Stimulated activated CD8-positive, alpha-beta memory T cell treated with anti-CD3 and anti-CD28 coated beads, Interleukin-4, amount 100 ng/mL, for 48 hours (primary cell): ENCODE data around the gene PRDM16.
A peak's percentile ranks its signal among the peaks of the same experiment; 100 is the strongest.

Experiments used
- DNase-seq: peaks from one replicate; pipeline ENCODE4 v3.0.0-alpha.2; 2020

The PRDM16 gene

GRCh38 chr1:3292868-3293562 is 224.0 kb downstream of the PRDM16 start:
- no peak for DNase-seq

- DNase-seq, result no peak
Observed at GRCh38 chr1:3293563-3294080, 224.6 kb downstream of the PRDM16 start.

- DNase-seq, result no peak
Observed at GRCh38 chr1:3294450-3294849, 225.4 kb downstream of the PRDM16 start.

GRCh38 chr1:3295846-3296245 is 226.8 kb downstream of the PRDM16 start:
- DNase-seq, result no peak

GRCh38 chr1:3296326-3296725 is 227.3 kb downstream of the PRDM16 start:
- no peak for DNase-seq

GRCh38 chr1:3296826-3297225 is 227.8 kb downstream of the PRDM16 start:
- no peak for DNase-seq

GRCh38 chr1:3297756-3298155 is 228.8 kb downstream of the PRDM16 start:
- DNase-seq, result no peak

GRCh38 chr1:3298197-3298596 is 229.2 kb downstream of the PRDM16 start:
- no peak for DNase-seq

GRCh38 chr1:3304246-3304645 is 235.2 kb downstream of the PRDM16 start:
- DNase-seq, result no peak

- DNase-seq, result no peak
Observed at GRCh38 chr1:3304692-3305091, 235.7 kb downstream of the PRDM16 start.

- DNase-seq, result no peak
Observed at GRCh38 chr1:3305156-3305555, 236.2 kb downstream of the PRDM16 start.

GRCh38 chr1:3306583-3307291 is 237.7 kb downstream of the PRDM16 start:
- no peak for DNase-seq

- no peak for DNase-seq
Observed at GRCh38 chr1:3307359-3307758, 238.4 kb downstream of the PRDM16 start.

GRCh38 chr1:3308053-3308452 is 239.1 kb downstream of the PRDM16 start:
- no peak for DNase-seq

- DNase-seq, result no peak
Observed at GRCh38 chr1:3310718-3311400, 241.9 kb downstream of the PRDM16 start.

GRCh38 chr1:3311711-3312110 is 242.7 kb downstream of the PRDM16 start:
- no peak for DNase-seq

GRCh38 chr1:3312310-3312897 is 243.4 kb downstream of the PRDM16 start:
- no peak for DNase-seq

GRCh38 chr1:3312898-3313575 is 244.0 kb downstream of the PRDM16 start:
- DNase-seq, result peak; percentile 85

GRCh38 chr1:3313576-3313950 is 244.6 kb downstream of the PRDM16 start:
- DNase-seq, result no peak

- no peak for DNase-seq
Observed at GRCh38 chr1:3314491-3315381, 245.7 kb downstream of the PRDM16 start.

- DNase-seq, result no peak
Observed at GRCh38 chr1:3315399-3316339, 246.7 kb downstream of the PRDM16 start.
